HG03280 (cell line): Measurements from ENCODE around the gene PAX4.

Experiments used
- ATAC-seq: cut with Tn5 transposase; IDR thresholded peaks from one replicate; pipeline ENCODE4 v1.9.1; 2021; ENCODE audit warnings: mild to moderate bottlenecking, moderate library complexity; ENCODE audit not compliant: unreplicated experiment

The PAX4 gene

GRCh38 chr7:127629268-127629854, 11.4 kb upstream of the PAX4 start:
- no peak for ATAC-seq

- ATAC-seq: no peak
Measured at GRCh38 chr7:127628445-127628844, 10.5 kb upstream of the PAX4 start.

- ATAC-seq: no peak
Measured at GRCh38 chr7:127625331-127625730, 7.4 kb upstream of the PAX4 start.

- no peak for ATAC-seq
Measured at GRCh38 chr7:127620406-127621233, 2.7 kb upstream of the PAX4 start.

GRCh38 chr7:127619681-127620405, 1.9 kb upstream of the PAX4 start:
- no peak for ATAC-seq

GRCh38 chr7:127618775-127619174, 833 bp upstream of the PAX4 start:
- no peak for ATAC-seq

- no peak for ATAC-seq
Measured at GRCh38 chr7:127616724-127617123, 1.2 kb downstream of the PAX4 start.

GRCh38 chr7:127612263-127612662, 5.7 kb downstream of the PAX4 start:
- ATAC-seq: no peak

- ATAC-seq: no peak
Measured at GRCh38 chr7:127609297-127609696, 8.6 kb downstream of the PAX4 start.

- ATAC-seq: no peak
Measured at GRCh38 chr7:127608446-127608845, 9.5 kb downstream of the PAX4 start.

- no peak for ATAC-seq
Measured at GRCh38 chr7:127600885-127601284, 17.1 kb downstream of the PAX4 start.

- ATAC-seq: no peak
Measured at GRCh38 chr7:127598318-127598717, 19.6 kb downstream of the PAX4 start.

GRCh38 chr7:127595737-127596136, 22.2 kb downstream of the PAX4 start:
- ATAC-seq: no peak

- no peak for ATAC-seq
Measured at GRCh38 chr7:127594490-127594889, 23.5 kb downstream of the PAX4 start.

- ATAC-seq: no peak
Measured at GRCh38 chr7:127592550-127592949, 25.4 kb downstream of the PAX4 start.

GRCh38 chr7:127591591-127591990, 26.4 kb downstream of the PAX4 start:
- ATAC-seq: no peak

- no peak for ATAC-seq
Measured at GRCh38 chr7:127591189-127591588, 26.8 kb downstream of the PAX4 start.

GRCh38 chr7:127589896-127590295, 28.0 kb downstream of the PAX4 start:
- no peak for ATAC-seq

GRCh38 chr7:127588697-127589482, 29.1 kb downstream of the PAX4 start:
- peak; percentile 3 for ATAC-seq

GRCh38 chr7:127588019-127588696, 29.8 kb downstream of the PAX4 start, which contains the start of gene ARF5:
Gene ARF5, plus strand, starts transcription at chr7:127588411. Its CDS starts 88 bp downstream, at chr7:127588499.
- ATAC-seq: peak; percentile 81
